ENCODE data around the gene CDC42BPA. TPM values are rescaled to one million over a fixed set of nuclear protein-coding genes. Genes with fewer than 3 reads are reported as not detected.
A peak's percentile ranks its signal among the peaks of the same experiment; 100 is the strongest.

CDC42BPA gene
- total and polyA plus RNA-seq, 9 of the 15 experiments (the other 6 are each of a cell fraction or from before 2014, with no cell fraction given), result 8.0 to 77.5 (median 52.1) TPM

GRCh38 chr1:227321035-227321434 lies 2.7 kb upstream of the CDC42BPA start:
- no peak for ATAC-seq
- H3K9me3 ChIP-seq (replicated peaks; ENCODE audit: control insufficient read depth, insufficient read depth, low read depth, low read length), result no peaks in the 10 kb centered on the region; the same call in 1 of the 2 replicates
- no peaks in the 10 kb centered on the region for H3K27me3 ChIP-seq (ENCODE audit: control insufficient read depth in 2 of 2, insufficient read depth in 2 of 2, low read length in 2 of 2)
- no peaks in the 10 kb centered on the region for H4K20me1 ChIP-seq (replicated peaks; ENCODE audit: control insufficient read depth, insufficient read depth, low read length)
- DNase-seq (ENCODE audit: extremely low read depth in 1 of 4, low spot score in 3 of 4), result no peak
- WGBS (ENCODE audit: insufficient coverage, low coverage, missing lambda C conversion rate), result 98% methylated on average over 2 of the region's 2 CpGs
- intact Hi-C loops (cut with micrococcal nuclease), result no loop called here
- H3K4me2 ChIP-seq (ENCODE audit: insufficient read depth, low read length), result no peak overlapping the region
- H2AFZ ChIP-seq (ENCODE audit: low read depth, low read length), result peak overlapping the region; percentile 18; the same call in 1 of the 2 replicates
- no peak for TF ChIP-seq MYBL2 (IDR thresholded peaks at IDR 0.05; ENCODE audit: low read depth)
- no peak for TF ChIP-seq MYBL2 (CRISPR knock-in tag; IDR thresholded peaks at IDR 0.05; ENCODE audit: borderline replicate concordance)
- no peak for TF ChIP-seq MAZ (CRISPR knock-in tag; conservative IDR thresholded peaks at IDR 0.05 in 1 of 2, IDR thresholded peaks at IDR 0.05 in 1 of 2)
- no peak for TF ChIP-seq NEUROD1 (IDR thresholded peaks at IDR 0.05; ENCODE audit: borderline replicate concordance, low read depth, low read length, partially characterized antibody)
- TF ChIP-seq ZBTB43 (CRISPR knock-in tag; IDR thresholded peaks at IDR 0.05), result no peak
- TF ChIP-seq E2F4 (CRISPR knock-in tag; IDR thresholded peaks at IDR 0.05; ENCODE audit: low read depth), result no peak
- no peak for TF ChIP-seq PHB (CRISPR knock-in tag; IDR thresholded peaks at IDR 0.05)
- no peak for TF ChIP-seq ZNF586 (CRISPR knock-in tag; conservative IDR thresholded peaks at IDR 0.05)
- no peak for TF ChIP-seq L3MBTL2 (IDR thresholded peaks at IDR 0.05)
- no peak for TF ChIP-seq DEAF1 (CRISPR knock-in tag; IDR thresholded peaks at IDR 0.05)
- no peak for TF ChIP-seq ZSCAN32 (CRISPR knock-in tag; IDR thresholded peaks at IDR 0.05)
- TF ChIP-seq RBM15 (IDR thresholded peaks at IDR 0.05; ENCODE audit: insufficient read depth, low read length), result no peak
- TF ChIP-seq HOMEZ (CRISPR knock-in tag; IDR thresholded peaks at IDR 0.05), result no peak
- TF ChIP-seq BHLHE40 (IDR thresholded peaks at IDR 0.05; ENCODE audit: low read length), result no peak
- TF ChIP-seq SNIP1 (IDR thresholded peaks at IDR 0.05; ENCODE audit: low read depth), result no peak
- no peak for TF ChIP-seq EP400 (IDR thresholded peaks at IDR 0.05)
- TF ChIP-seq IRF2 (CRISPR knock-in tag; IDR thresholded peaks at IDR 0.05), result no peak
- no peak for TF ChIP-seq CHCHD3 (CRISPR knock-in tag; IDR thresholded peaks at IDR 0.05)
- no peak for TF ChIP-seq FUS (optimal IDR thresholded peaks at IDR 0.05; ENCODE audit: low read depth, low read length)
- CTCF ChIA-PET (ENCODE audit: low intra/inter-chr PET ratio), result no interaction called here
- H3K36me3 ChIP-seq (ENCODE audit: control insufficient read depth, insufficient read depth, low read length), result no peaks in the 10 kb centered on the region
- no peak for FAIRE-seq
- POLR2A ChIA-PET, result interaction anchor here (0.6 to 3.3 kb wide), 5 partner anchors 9 to 105 kb away, joined by 3 to 31 read pairs (median 4); no protein-coding TSS in a partner anchor
- no peaks in the 10 kb centered on the region for H3K9me1 ChIP-seq (ENCODE audit: control insufficient read depth, insufficient read depth, low read length)
- peaks cover 9 to 15% of the 10 kb centered on the region in 2 experiments; a peak in 4 of 5 replicates for H3K4me1 ChIP-seq (replicated peaks in 1 of 2; ENCODE audit: control insufficient read depth in 2 of 2, insufficient read depth in 2 of 2, low read length in 2 of 2)
- no peak overlapping the region for H3K27ac ChIP-seq (ENCODE audit: extremely low read depth, low read depth, low read length)
- BruUV-seq (replicated peaks), result no TSS peak
- peaks cover 25% of the 10 kb centered on the region for H3K79me2 ChIP-seq (ENCODE audit: control insufficient read depth, insufficient read depth, low read length)
- no peak overlapping the region for H3K4me3 ChIP-seq
- in situ Hi-C loops (cut with MboI), result no loop called here
- no peak overlapping the region for H3K9ac ChIP-seq (ENCODE audit: insufficient read depth in 1 of 2, low read depth in 2 of 2, low read length in 2 of 2)
